Mesothelial cell of epicardium (in vitro differentiated cells): ENCODE results near the gene SPRR4. TPM values are rescaled to one million over a fixed set of nuclear protein-coding genes. Genes with fewer than 3 reads are reported as not detected.

ENCODE experiments used
- DNase-seq, 2 experiments: peaks; one replicate each; pipeline ENCODE4 v3.0.0; 2021; ENCODE audit warnings: low spot score in 2 of 2; ENCODE audit not compliant: unreplicated experiment in 2 of 2
- H3K27ac Mint-ChIP-seq: 2 replicates; pipeline ENCODE4 v1.8.0; 2021; ENCODE audit warnings: mixed read lengths
- H3K27me3 Mint-ChIP-seq: 2 replicates; pipeline ENCODE4 v1.8.0; 2021; ENCODE audit warnings: low read depth, mixed read lengths
- H3K36me3 Mint-ChIP-seq: 2 replicates; pipeline ENCODE4 v1.8.0; 2021; ENCODE audit warnings: mixed read lengths
- H3K4me1 Mint-ChIP-seq: 2 replicates; pipeline ENCODE4 v1.8.0; 2021; ENCODE audit warnings: mixed read lengths
- H3K4me3 Mint-ChIP-seq: 2 replicates; pipeline ENCODE4 v1.8.0; 2021; ENCODE audit warnings: mild to moderate bottlenecking, moderate library complexity, mixed read lengths
- H3K9me3 Mint-ChIP-seq: 2 replicates; pipeline ENCODE4 v1.8.0; 2021; ENCODE audit warnings: mixed read lengths
- total RNA-seq: library from RNA; stranded (reverse); gene quantifications from 3 replicates; pipeline ENCODE4 v1.2.1, GENCODE V29; 2021
- TF ChIP-seq, protein P1 (sequence below): fragments of 200-600 bp; sonication (generic); IDR thresholded peaks from one replicate; pipeline ENCODE4 v1.5.0; 2021; ENCODE audit warnings: antibody characterized with exemption; ENCODE audit not compliant: unreplicated experiment

Gene SPRR4
- total RNA-seq, 1 donor from 2014 or later, result not detected

DNA sequence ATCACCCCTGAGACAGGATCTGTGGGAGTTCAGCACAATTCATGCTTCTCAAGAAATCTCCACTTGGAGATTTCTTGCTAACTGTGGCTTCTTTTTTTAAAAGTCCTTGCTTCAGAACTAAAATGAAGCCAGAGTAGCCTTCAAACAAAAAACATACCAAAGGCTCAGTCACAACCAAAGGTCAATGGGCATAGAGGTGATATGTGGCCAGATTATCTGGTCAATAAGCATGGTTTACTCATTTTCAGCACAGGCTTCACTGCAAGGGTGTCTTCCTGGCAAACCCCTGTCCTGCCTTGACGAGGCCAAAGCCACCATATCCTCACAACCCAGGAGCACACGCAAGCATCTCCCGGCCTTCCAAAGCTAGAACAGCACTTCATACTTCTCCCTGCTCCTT is 11.2 kb upstream of the SPRR4 start:
- no peaks in the 10 kb centered on the region for H3K36me3 Mint-ChIP-seq
- DNase-seq, result no peak

DNA sequence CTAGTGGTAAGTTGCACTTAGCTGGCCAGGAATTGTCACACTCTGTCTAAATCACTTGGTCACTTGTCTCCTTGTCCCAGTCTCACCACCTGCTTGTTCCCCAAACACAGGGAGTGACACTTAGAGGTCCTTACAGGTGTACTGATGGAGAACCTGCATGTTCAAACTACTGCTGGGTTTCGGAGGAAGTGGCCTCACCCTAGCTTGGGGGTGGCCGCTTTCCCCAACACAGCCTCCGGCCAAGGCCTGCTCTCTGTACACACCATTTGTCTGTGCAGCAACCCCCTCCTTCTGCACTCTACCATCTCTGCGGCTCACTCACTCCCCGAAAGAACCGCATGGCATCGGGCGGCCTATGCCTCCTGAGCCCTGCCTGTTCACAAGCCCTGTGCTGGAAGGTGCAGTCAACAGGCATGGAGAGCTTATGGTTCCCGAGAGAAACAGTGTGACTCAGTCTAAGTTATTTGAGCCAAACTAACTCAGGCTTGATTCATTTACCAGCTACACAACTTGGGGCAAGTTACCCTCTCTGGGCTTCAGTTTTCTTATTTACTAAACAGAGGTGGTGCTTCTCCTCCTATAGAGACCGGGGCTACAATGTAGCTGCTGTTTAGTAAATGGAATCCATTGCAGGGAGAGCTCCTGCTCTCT is 10.5 kb upstream of the SPRR4 start:
- no peaks in the 10 kb centered on the region for H3K27me3 Mint-ChIP-seq
- H3K27ac Mint-ChIP-seq, result no peak overlapping the region
- no peak overlapping the region for H3K4me3 Mint-ChIP-seq
- H3K36me3 Mint-ChIP-seq, result no peaks in the 10 kb centered on the region
- TF ChIP-seq, protein P1, sequence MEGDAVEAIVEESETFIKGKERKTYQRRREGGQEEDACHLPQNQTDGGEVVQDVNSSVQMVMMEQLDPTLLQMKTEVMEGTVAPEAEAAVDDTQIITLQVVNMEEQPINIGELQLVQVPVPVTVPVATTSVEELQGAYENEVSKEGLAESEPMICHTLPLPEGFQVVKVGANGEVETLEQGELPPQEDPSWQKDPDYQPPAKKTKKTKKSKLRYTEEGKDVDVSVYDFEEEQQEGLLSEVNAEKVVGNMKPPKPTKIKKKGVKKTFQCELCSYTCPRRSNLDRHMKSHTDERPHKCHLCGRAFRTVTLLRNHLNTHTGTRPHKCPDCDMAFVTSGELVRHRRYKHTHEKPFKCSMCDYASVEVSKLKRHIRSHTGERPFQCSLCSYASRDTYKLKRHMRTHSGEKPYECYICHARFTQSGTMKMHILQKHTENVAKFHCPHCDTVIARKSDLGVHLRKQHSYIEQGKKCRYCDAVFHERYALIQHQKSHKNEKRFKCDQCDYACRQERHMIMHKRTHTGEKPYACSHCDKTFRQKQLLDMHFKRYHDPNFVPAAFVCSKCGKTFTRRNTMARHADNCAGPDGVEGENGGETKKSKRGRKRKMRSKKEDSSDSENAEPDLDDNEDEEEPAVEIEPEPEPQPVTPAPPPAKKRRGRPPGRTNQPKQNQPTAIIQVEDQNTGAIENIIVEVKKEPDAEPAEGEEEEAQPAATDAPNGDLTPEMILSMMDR, result no peak
- no peak for DNase-seq
- peaks cover 11% of the 10 kb centered on the region for H3K9me3 Mint-ChIP-seq
- H3K4me1 Mint-ChIP-seq, result no peaks in the 10 kb centered on the region

More for the DNA sequence above, 11.2 kb upstream of the SPRR4 start:
- H3K4me3 Mint-ChIP-seq, result no peak overlapping the region
- no peak overlapping the region for H3K27ac Mint-ChIP-seq
- H3K27me3 Mint-ChIP-seq, result no peaks in the 10 kb centered on the region
- peaks cover 14% of the 10 kb centered on the region for H3K9me3 Mint-ChIP-seq
- TF ChIP-seq, protein P1, result no peak
- no peaks in the 10 kb centered on the region for H3K4me1 Mint-ChIP-seq

DNA sequence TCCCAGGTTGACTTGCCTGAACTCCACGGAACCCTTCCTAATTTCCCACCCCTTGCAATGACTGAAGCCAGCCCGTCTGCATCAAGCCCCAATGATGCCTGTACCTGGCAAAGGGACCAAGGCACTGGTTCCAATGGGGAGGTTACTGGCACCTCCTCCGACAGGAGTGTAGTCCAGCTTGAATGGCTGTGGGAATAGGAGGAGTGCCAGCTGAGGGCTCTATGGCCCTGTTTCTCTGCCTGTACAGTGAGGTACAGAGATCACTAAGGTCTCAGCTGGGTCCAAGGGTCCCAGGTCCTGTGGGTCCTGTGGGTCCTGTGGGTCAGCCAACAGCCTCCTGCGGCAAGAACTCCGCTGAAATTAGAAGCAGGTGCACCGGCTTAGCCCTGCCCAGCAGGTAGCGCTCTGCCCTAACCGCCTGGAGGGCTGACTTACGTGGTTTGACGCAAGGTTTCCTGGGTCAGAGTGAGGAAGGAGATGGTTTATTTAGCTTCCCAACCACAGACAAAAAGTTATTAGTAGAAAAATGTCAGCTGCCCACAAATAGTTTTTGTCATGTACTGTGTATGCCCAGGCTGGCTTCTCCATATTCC is 9.9 kb upstream of the SPRR4 start:
- no peaks in the 10 kb centered on the region for H3K4me1 Mint-ChIP-seq
- H3K27me3 Mint-ChIP-seq, result peaks cover 2% of the 10 kb centered on the region
- H3K36me3 Mint-ChIP-seq, result no peaks in the 10 kb centered on the region
- no peak for DNase-seq
- no peak overlapping the region for H3K4me3 Mint-ChIP-seq
- TF ChIP-seq, protein P1, result no peak
- H3K27ac Mint-ChIP-seq, result no peak overlapping the region
- H3K9me3 Mint-ChIP-seq, result peaks cover 11% of the 10 kb centered on the region

DNA sequence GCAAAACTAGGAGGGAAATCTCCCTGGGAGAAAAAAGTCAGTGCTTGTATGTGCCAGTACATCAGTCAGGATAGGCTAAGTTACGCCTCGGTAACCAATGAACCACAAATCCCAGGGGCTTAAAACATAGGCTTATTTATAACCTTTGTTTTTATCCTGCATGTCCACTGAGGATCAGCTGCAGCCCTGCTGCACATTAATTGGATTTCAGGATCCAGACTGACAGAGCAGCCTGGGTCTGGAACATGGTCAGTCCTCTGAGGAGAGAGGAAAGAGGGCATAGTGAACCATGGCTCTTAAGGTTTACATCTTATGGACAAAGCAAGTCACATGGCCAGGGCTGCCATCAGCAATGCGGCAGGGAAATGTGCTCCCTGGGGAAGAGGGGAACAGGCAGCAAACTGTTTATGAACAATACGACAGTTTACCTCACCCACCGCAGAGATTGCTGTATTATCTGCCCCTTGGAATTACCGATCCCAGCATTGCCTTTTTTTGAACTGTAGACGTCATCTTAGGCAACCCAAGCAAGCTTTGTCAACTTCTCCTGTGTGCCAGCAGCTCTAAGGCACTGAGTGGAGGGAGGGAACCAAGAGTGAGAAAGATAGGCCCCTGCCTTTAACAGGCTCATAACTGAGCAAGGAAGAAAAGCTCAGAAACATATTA is 9.1 kb upstream of the SPRR4 start:
- Mint-ChIP-seq H3K27me3 (peaks cover 2% of the 10 kb centered on the region), H3K36me3 (no peaks in the 10 kb centered on the region), H3K4me3 (no peak overlapping the region), H3K9me3 (peaks cover 11% of the 10 kb centered on the region), H3K27ac (no peak overlapping the region), H3K4me1 (no peaks in the 10 kb centered on the region)
- no peak for DNase-seq
- TF ChIP-seq, protein P1, result no peak

DNA sequence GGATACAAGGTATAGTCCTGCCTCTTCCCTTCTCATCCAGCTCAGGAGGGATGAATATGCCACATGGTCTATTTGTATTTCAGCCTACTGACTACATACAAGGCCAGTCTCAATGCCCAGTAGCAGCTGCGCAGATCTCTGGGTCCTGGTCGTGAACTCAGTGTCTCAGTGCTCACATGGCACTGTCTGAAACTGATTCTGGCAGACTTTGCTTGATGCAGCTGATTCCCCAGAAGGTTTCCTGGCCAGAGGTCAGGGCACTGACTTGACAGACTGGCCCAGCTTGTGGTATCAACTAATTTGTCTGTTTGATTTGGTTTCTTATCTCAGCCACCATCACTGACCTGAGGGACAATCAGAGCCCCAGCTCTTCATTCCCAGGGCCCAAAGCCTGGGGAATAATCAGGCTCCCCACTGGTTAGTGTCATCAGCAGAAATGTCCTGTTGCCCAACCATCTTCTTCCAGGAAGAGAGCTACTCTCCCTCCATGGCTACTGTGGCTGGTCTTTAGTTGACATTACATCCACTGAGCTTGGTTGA is 7.5 kb upstream of the SPRR4 start:
- Mint-ChIP-seq H3K4me3 (no peak overlapping the region), H3K4me1 (no peaks in the 10 kb centered on the region), H3K27ac (no peak overlapping the region), H3K9me3 (peaks cover 3% of the 10 kb centered on the region), H3K27me3 (peaks cover 7% of the 10 kb centered on the region), H3K36me3 (no peaks in the 10 kb centered on the region)
- TF ChIP-seq, protein P1, result no peak
- DNase-seq, result no peak
